Keratinocyte (primary cell): ENCODE results near the gene CREB3. TPM values are rescaled to one million over a fixed set of nuclear protein-coding genes. Genes with fewer than 3 reads are reported as not detected.

Experiments
- DNase-seq: peaks from one replicate; pipeline ENCODE4 v3.0.0-alpha.2; 2011; ENCODE audit warnings: low read depth, missing footprints, low spot score
- FAIRE-seq: peaks from 2 replicates; lab custom pipeline; 2011; peaks lifted over from hg19 to GRCh38; lab: Jason Lieb, UNC
- H2AFZ ChIP-seq: 2 replicates; pipeline ENCODE4 v1.6.0; 2012; ENCODE audit warnings: low read length, control low read depth, inconsistent platforms; ENCODE audit not compliant: control insufficient read depth
- H3K27ac ChIP-seq: 2 replicates; pipeline ENCODE4 v1.5.1; 2011; ENCODE audit warnings: low read length; ENCODE audit not compliant: control insufficient read depth, insufficient read depth
- H3K27me3 ChIP-seq: 3 replicates; pipeline ENCODE4 v1.6.0; 2011; ENCODE audit warnings: low read length; ENCODE audit not compliant: control insufficient read depth, insufficient read depth; ENCODE audit errors: extremely low read depth
- H3K36me3 ChIP-seq, 2 experiments: 2 replicates in 1 of 2; 3 replicates in 1 of 2; pipeline ENCODE4 v1.5.1; 2011; ENCODE audit warnings: low read length in 2 of 2, mild to moderate bottlenecking in 1 of 2; ENCODE audit not compliant: control insufficient read depth in 2 of 2, insufficient read depth in 2 of 2; ENCODE audit errors: extremely low read depth in 1 of 2
- H3K4me1 ChIP-seq: 3 replicates; pipeline ENCODE4 v1.5.1; 2011; ENCODE audit warnings: low read length; ENCODE audit not compliant: control insufficient read depth, insufficient read depth; ENCODE audit errors: extremely low read depth
- H3K4me2 ChIP-seq: 3 replicates; pipeline ENCODE4 v1.6.0; 2011; ENCODE audit warnings: low read depth, low read length; ENCODE audit not compliant: control insufficient read depth, insufficient read depth; ENCODE audit errors: extremely low read depth
- H3K4me3 ChIP-seq, 3 experiments: fragments of 200-600 bp in 1 of 3; sonication (generic) in 1 of 3; 2 replicates in 2 of 3; 3 replicates in 1 of 3; pipeline ENCODE4 v1.5.1; 2011 to 2016; ENCODE audit warnings: low read length in 3 of 3, mild to moderate bottlenecking in 3 of 3, control low read depth in 2 of 3, inconsistent platforms in 1 of 3, low read depth in 1 of 3, mixed read lengths in 1 of 3, mixed run types in 1 of 3, moderate library complexity in 1 of 3; ENCODE audit not compliant: control insufficient read depth in 2 of 3, insufficient read depth in 2 of 3; ENCODE audit errors: extremely low read depth in 1 of 3
- H3K79me2 ChIP-seq: 2 replicates; pipeline ENCODE4 v1.6.0; 2012; ENCODE audit warnings: low read length; ENCODE audit not compliant: control insufficient read depth, insufficient read depth
- H3K9ac ChIP-seq: 3 replicates; pipeline ENCODE4 v1.6.0; 2011; ENCODE audit warnings: low read length; ENCODE audit not compliant: control insufficient read depth, insufficient read depth; ENCODE audit errors: extremely low read depth
- H3K9me1 ChIP-seq: 3 replicates; pipeline ENCODE4 v1.6.0; 2011; ENCODE audit warnings: low read length; ENCODE audit not compliant: control insufficient read depth, insufficient read depth; ENCODE audit errors: extremely low read depth
- H3K9me3 ChIP-seq: 2 replicates; pipeline ENCODE4 v1.5.1; 2012; ENCODE audit warnings: low read depth, low read length; ENCODE audit not compliant: control insufficient read depth
- H4K20me1 ChIP-seq: 3 replicates; pipeline ENCODE4 v1.6.0; 2011; ENCODE audit warnings: low read length; ENCODE audit not compliant: control insufficient read depth, insufficient read depth; ENCODE audit errors: extremely low read depth
- EZH2 ChIP-seq: IDR thresholded peaks from one replicate; pipeline ENCODE4 v1.6.1; 2012; ENCODE audit warnings: inconsistent platforms, mild to moderate bottlenecking, low read length, moderate library complexity
- dilution Hi-C: fragments of 300-500 bp; cut with MboI; formaldehyde crosslinking; loops from one replicate; pipeline ENCODE4 v1.7.0; 2020; ENCODE audit warnings: low sequenced_read_pairs; ENCODE audit not compliant: extremely low pct_ligation_motif_present
- polyA plus RNA-seq, 5 experiments: library from polyadenylated mRNA; depleted of rRNA in 3 of 5; stranded (reverse) in 3 of 5; stranded (forward) in 1 of 5; unstranded in 1 of 5; fragments of >200 nt; gene quantifications; 1 replicate in 1 of 5; 2 replicates in 3 of 5; 3 replicates in 1 of 5; pipeline versions ENCODE4 v1.2.1 to v1.2.3, GENCODE V29; 2011 to 2012; ENCODE audit warnings: missing spikeins in 2 of 5, low read depth in 1 of 5, low replicate concordance in 1 of 5
- TF ChIP-seq, protein P1 (sequence below), 3 experiments: IDR thresholded peaks in 1 of 3; conservative IDR thresholded peaks in 1 of 3; optimal IDR thresholded peaks in 1 of 3; 2 replicates in 2 of 3; 3 replicates in 1 of 3; pipeline versions ENCODE3 to v1.5.1; 2011; ENCODE audit warnings: low read length in 3 of 3, mild to moderate bottlenecking in 3 of 3, moderate library complexity in 2 of 3, control low read depth in 1 of 3, inconsistent platforms in 1 of 3; ENCODE audit not compliant: insufficient read depth in 2 of 3; ENCODE audit errors: extremely low read depth in 1 of 3

Gene CREB3
- polyA plus RNA-seq, 1 donor (not counting 4 experiments of a cell fraction or from before 2014, with no cell fraction given), result 24.6 TPM

DNA sequence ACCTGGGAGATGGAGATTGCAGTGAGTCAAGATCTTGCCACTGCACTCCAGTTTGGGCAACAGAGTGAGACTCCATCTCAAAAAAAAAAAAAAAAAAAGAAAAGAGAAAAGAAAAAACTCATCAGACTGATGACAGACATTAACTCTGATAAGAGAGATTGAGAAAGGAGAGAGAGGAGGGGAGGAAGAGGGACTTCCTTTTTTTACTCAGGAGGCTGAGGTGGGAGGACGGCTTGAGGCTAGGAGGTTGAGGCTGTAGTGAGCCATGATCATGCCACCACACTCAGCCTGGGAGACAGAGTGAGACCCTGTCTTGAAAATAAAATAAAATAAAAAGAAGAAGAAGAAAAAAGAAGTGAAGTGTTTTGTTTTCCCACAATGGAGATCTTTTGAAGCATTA, 31.3 kb downstream of the CREB3 start:
- no peaks in the 10 kb centered on the region for H3K4me1 ChIP-seq
- FAIRE-seq, result no peak
- no peak overlapping the region for H2AFZ ChIP-seq
- no peaks in the 10 kb centered on the region for H3K27me3 ChIP-seq
- H3K27ac ChIP-seq, result no peak overlapping the region
- H3K9me1 ChIP-seq, result no peaks in the 10 kb centered on the region
- H3K36me3 ChIP-seq, result no peaks in the 10 kb centered on the region
- no peaks in the 10 kb centered on the region for H3K9me3 ChIP-seq
- no peaks in the 10 kb centered on the region for H4K20me1 ChIP-seq
- dilution Hi-C loops, result no loop called here
- H3K9ac ChIP-seq, result no peak overlapping the region
- TF ChIP-seq EZH2, result no peak
- TF ChIP-seq, protein P1, sequence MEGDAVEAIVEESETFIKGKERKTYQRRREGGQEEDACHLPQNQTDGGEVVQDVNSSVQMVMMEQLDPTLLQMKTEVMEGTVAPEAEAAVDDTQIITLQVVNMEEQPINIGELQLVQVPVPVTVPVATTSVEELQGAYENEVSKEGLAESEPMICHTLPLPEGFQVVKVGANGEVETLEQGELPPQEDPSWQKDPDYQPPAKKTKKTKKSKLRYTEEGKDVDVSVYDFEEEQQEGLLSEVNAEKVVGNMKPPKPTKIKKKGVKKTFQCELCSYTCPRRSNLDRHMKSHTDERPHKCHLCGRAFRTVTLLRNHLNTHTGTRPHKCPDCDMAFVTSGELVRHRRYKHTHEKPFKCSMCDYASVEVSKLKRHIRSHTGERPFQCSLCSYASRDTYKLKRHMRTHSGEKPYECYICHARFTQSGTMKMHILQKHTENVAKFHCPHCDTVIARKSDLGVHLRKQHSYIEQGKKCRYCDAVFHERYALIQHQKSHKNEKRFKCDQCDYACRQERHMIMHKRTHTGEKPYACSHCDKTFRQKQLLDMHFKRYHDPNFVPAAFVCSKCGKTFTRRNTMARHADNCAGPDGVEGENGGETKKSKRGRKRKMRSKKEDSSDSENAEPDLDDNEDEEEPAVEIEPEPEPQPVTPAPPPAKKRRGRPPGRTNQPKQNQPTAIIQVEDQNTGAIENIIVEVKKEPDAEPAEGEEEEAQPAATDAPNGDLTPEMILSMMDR (optimal IDR thresholded peaks at IDR 0.05 in 1 of 3, IDR thresholded peaks at IDR 0.05 in 1 of 3, conservative IDR thresholded peaks at IDR 0.05 in 1 of 3; ENCODE audit: extremely low read depth in 1 of 3, insufficient read depth in 2 of 3, low read length in 3 of 3), result no peak
- H3K79me2 ChIP-seq, result peaks cover 1% of the 10 kb centered on the region
- H3K4me3 ChIP-seq, result no peak overlapping the region
- DNase-seq, result no peak
- no peak overlapping the region for H3K4me2 ChIP-seq

DNA sequence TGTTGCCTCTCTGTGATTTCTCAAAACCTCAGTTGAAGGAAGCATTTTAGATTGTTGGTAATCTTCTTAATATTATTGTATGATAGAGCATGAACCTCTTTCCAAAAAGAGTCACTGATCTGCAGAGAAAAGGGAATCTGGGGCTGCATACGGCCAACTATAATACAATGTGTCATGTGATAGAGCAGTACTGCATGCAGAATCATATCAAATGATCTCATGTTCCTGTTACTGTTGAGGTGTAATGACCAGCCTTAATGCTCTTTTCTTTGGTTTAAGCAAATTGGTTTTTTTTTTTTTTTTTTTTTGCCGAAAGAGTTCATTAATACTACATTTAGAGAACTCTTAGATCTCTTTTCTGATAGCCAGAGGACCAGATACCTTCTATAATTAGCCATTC, 34.5 kb downstream of the CREB3 start:
- H3K27ac ChIP-seq, result no peak overlapping the region
- no peak for FAIRE-seq
- no peaks in the 10 kb centered on the region for H3K27me3 ChIP-seq
- H3K4me1 ChIP-seq, result peaks cover 8% of the 10 kb centered on the region
- H4K20me1 ChIP-seq, result no peaks in the 10 kb centered on the region
- TF ChIP-seq, protein P1 (optimal IDR thresholded peaks at IDR 0.05 in 1 of 3, IDR thresholded peaks at IDR 0.05 in 1 of 3, conservative IDR thresholded peaks at IDR 0.05 in 1 of 3; ENCODE audit: extremely low read depth in 1 of 3, insufficient read depth in 2 of 3, low read length in 3 of 3), result no peak
- TF ChIP-seq EZH2, result no peak
- no peak overlapping the region for H2AFZ ChIP-seq
- H3K36me3 ChIP-seq, result no peaks in the 10 kb centered on the region
- H3K9me3 ChIP-seq, result no peaks in the 10 kb centered on the region
- dilution Hi-C loops, result no loop called here
- H3K4me3 ChIP-seq, result no peak overlapping the region
- no peaks in the 10 kb centered on the region for H3K79me2 ChIP-seq
- H3K9me1 ChIP-seq, result no peaks in the 10 kb centered on the region
- H3K9ac ChIP-seq, result no peak overlapping the region
- DNase-seq, result no peak
- H3K4me2 ChIP-seq, result no peak overlapping the region
